GM12892 (cell line): ENCODE data around the gene SPEF1.

Experiments used
- POLR2A ChIP-seq: IDR thresholded peaks from 2 replicates; pipeline ENCODE4 v1.6.1; 2011; ENCODE audit warnings: low read depth, low read length, control low read depth
- POLR2AphosphoS5 ChIP-seq: IDR thresholded peaks from 2 replicates; pipeline ENCODE4 v1.6.1; 2011; ENCODE audit warnings: low read depth, low read length, control low read depth

DNA sequence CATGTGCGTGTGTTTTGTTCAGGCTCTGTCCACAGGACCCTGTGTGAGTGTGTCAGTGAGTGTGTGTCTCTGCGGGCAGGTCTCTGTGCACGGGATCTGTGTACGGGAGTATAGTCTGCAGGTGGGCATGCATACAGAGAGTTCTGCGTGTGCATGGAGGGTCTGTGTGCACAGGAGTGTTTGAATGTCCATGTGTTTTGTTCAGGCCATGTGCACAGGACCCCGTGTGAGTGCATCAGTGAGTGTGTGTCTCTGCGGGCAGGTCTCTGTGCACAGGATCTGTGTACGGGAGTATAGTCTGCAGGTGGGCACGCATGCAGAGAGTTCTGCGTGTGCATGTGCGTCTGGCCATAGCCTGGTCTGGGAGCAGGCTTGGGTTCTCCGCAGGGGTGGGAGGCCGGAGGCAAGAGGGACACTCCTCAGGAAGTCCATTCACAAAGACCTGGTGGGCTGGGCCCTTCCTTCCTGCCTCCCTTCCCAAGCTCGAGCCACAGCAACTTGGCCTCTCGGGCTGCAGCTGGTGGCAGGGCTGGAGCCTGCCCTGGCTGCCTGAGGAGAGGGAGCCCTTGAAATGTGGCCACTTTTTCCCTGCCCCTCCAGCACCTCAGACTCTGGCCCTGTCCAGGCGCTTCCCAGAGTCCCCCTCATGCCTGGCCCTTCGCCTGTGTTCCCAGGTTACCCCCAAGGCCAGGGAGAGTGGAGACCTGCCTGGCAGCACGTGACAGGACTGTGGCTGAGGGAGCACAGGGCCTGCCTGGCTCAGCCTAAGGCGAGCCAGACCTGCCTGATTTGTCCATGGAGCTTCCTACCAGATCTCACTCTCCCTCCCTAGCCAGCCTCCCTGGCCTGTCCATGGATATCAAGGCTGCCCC, 42.0 kb downstream of the SPEF1 start:
- TF ChIP-seq POLR2AphosphoS5, result no peak
- no peak for TF ChIP-seq POLR2A
